NCI-H748 (cell line): ENCODE measurements around the gene ABCG4.
"Not testable (repeated sequence)": the region's sequence is repeated elsewhere in the genome, so short reads cannot be mapped to it uniquely, and the experiment has no call there.

Experiments used
- DNase-seq: peaks from one replicate; lab custom pipeline; 2025; ENCODE audit not compliant: unreplicated experiment; lab: John Stamatoyannopoulos, UW

The ABCG4 gene

DNA sequence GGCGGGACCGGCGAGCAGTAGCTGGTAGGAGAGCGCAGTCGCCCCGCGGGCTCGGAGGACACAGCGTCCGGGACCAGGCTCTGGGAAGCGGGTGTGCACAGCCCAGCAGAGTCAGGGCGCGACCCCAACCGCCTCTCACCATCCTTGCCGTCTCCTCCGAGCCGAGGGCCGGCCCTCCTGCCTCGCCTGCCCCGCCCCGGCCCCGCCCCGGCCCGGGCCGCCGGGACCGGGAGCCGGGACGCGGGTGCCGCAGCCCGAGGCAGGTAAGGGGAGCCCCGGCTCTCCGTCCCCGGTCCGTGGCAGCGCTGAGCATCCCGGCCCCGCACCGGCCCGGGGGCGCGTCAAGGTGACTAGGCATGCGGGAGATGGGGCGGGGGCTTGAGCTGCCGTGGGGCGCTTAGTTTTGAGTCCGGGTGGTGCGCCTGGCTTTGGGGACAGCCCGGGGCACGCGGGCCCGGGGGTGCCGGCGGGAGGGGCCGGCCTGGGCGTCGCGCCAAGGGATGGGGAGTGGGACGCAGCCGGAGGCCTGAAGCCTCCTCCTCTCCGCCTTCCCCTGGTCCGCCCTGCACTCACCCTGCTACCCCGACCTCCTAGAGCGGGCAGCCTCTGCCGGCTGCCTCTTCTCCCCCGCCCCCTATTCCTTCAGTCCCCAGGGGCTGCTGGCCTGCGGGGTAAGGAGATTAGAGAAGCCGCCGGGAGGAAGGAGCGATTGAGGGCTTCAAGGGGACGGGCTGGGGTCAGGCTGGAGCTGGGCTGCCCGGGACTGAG, at the start of gene ABCG4:
Gene ABCG4 (plus strand): TSS at position 35 of the 768 bp plus-strand sequence. CDS start 914 bp downstream, outside the sequence.
- DNase-seq = peak; percentile 40

DNA sequence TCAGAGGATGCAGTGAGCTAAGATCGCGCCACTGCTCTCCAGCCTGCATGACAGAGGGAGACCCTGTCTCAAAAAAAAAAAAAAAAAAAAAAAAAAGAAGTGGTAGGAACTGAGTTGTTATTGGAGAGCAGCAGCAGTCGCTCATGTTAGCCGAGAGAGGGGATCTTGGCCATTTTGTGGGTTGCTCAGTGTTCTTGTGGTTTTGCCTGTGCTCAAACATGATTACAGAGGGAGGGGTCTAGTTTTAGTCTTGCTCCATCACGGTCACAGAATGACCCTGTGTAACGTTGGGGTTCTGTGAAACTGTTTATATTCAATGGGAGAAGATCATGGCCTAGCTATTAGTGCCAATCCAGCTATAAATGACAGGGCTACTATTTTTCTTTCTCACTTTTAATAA, 49.1 kb upstream of the ABCG4 start:
- DNase-seq = no peak

DNA sequence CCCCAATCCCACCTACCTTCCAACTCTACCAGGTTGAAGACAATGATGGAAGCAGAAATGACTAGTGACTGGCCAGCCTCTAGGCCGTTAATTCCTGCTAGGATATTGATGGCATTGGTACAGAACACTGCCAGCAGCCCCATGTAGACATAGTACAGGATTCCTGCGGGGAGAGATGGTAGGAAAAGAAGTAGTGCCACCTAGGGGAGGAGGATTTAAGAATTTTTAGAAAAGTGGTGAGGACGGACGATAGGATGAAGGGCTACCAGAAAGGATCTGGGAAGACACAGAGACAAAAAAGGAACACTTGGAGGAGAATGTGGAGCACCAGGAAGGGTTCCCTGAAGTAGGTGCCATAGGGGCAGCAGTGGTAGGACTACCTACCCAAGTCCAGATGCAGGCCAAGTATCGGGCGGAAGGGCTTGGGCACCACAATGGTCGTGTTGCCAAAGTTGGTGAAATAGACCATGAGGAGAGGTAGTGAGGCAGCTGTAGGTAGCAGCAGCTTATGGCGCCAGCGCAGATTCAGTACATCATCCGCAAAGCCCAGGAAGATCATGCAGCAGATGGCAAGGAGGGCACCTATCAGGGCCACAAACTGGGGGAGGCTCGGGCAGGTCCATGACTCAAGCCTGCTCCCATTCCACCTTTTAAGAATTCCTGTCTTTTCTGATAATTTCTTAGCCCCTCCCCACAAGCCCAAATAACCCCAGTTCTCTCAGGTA, 48.4 kb upstream of the ABCG4 start:
- DNase-seq = peak; percentile 60

DNA sequence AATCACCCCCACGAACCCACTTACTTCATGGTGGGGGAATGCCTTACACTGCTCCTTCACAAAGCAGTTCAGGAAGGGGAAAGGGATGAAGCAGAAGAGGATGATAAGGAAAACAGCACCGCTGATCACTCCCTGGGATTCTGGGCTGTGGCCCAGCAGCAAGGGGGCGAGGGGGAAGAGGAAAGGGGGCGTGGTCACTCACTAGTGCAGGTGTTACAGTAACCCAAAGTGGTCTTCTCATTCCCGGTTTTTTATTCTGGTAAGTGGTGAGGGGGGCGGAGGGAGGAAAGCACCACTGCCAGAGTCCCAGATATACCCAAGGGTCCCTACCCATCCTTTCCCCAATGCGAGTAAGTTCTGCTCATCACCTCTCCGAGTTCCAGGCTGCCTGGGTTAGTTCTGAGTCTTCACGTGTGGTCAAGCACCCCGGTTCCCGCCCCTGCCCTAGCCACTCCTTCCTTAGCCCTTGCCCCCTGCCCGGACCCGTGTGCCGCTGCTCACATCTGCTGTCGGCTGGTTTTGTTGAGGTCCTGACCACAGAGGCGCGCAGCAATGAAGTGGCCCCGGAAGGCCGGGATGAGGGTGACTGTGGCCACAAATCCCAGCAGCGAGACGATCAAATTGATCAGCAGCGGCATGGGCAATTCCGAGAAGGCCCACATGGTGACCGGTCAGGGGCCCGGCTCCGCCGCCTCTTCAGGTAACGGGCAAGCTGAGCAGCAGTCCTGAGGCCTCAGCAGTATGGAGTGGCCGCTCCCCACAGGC, 47.7 kb upstream of the ABCG4 start:
- DNase-seq = peak; percentile 49

DNA sequence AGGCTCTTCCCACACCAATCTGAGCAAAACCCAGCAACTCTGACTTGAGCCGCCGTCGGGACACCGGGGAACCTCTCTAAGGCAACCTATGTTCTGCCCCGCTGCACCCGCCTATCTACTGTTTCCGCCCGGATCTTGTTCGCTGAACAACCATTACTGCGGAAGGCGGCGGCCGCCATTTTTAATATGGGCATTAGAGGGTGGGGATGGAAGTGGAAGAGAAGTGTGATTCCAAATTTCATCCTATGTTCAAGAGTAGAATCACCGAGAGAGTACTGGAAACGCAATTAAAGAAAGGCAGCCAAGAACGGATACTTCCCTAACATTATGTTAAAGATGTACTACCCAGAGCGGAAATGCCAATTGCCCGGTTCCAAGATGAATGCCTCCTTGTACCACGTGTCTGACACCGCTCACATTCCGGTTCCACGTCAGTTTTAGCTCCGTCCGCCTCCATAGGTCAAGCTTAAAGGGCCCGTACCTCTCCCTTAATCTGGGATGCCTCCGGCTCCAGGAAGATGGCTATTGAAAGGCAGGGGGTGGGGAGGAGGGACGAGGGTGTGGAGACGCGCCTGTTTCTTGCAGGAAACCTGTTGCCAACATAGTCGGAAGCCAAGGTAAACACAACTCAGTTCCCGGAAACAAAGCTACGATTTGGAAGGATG, 47.0 kb upstream of the ABCG4 start, which contains the start of gene DPAGT1:
Gene DPAGT1 (minus strand): TSS at position 95 of the 665 bp plus-strand sequence. CDS start 198 bp downstream, outside the sequence.
- DNase-seq = peak; percentile 96

DNA sequence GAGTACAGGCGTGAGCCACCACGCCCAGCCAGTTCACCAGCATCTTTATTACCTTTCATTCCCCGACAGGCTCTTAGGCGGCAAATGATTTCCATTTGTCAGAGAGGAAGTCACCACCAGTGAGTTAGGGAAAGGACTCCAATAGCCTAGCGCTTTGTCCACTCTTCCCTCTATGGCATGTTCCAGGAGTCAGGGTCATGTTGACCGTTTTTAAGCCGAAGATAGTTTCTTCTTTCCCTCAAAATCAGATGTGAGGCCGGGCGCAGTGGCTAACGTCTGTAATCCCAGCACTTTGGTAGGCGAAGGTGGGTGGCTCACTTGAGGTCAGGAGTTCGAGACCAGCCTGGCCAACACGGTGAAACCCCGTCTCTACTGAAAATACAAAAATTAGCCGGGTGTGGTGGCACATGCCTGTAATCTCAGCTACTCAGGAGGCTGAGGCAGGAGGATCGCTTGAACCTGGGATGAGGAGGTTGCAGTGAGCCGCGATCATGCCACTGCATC, 45.6 kb upstream of the ABCG4 start:
- DNase-seq = not testable (repeated sequence)

DNA sequence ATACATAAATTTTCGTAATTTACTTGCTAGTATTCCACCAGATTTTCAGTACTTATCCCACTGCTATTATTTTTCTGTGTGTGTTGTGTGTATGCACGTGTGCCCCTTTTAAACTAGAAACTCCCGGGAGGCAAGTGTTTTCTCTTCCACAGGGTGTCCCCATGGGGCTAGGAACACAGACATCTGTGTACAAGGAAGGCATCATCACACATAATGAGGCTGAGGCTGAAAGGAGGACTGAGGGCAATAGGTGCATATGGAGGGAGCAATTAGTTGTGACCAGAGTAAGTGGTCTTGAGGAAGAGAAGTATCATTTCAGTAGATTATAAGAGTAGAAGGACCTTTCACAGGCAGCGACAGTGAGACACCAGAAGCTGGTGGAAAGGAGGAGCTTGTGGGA, 45.1 kb upstream of the ABCG4 start:
- no peak for DNase-seq

DNA sequence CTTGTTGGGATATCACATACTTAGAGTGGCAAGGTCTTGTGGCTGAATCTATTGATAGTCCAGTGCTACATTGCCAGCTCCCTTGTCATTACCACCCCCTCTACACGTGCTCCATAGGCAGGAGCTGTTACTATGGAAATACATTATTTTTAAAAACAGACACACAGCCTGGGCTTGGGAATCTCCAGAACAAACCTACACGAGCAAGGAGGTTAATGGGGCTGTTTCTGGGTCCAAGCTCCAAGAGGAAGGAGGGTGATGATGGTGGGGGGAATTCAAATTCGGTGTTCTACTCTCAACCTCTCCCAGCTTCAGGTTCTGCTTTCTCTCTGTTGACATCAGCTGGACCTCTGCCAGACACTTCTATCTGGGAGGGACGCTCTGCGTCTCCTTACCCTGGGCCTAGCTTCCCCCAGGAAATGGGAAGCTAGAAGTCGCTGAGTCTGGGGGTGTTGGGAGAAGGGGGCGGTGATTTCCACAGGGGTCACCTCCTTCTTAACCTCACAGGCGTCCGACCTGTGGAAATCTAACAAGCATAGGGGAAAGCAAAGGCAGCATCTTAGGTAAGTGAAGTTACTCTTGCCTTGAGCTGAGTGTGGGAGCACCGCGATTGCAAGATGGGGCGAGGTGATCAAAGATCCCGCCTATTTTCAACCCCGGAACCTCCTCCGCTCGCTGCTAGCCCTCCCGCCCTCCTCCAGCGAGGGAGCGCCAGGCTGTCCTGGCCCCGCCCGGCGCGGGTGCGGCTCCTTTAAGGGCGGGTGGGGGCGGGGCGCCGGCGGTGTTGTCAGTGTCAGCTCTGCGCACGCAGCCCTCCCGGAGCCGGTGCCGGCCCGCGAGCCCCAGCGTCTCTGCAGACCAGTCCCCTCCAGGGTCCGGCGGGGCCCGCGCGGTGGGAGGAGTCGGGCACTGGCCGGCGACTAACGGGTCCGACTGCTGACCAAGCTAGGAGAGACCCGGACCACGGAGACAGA, 42.0 kb upstream of the ABCG4 start, which contains the start of gene C2CD2L:
Gene C2CD2L (plus strand): TSS at position 781 of the 974 bp plus-strand sequence. CDS start 398 bp downstream, outside the sequence.
- peak; percentile 89 for DNase-seq

DNA sequence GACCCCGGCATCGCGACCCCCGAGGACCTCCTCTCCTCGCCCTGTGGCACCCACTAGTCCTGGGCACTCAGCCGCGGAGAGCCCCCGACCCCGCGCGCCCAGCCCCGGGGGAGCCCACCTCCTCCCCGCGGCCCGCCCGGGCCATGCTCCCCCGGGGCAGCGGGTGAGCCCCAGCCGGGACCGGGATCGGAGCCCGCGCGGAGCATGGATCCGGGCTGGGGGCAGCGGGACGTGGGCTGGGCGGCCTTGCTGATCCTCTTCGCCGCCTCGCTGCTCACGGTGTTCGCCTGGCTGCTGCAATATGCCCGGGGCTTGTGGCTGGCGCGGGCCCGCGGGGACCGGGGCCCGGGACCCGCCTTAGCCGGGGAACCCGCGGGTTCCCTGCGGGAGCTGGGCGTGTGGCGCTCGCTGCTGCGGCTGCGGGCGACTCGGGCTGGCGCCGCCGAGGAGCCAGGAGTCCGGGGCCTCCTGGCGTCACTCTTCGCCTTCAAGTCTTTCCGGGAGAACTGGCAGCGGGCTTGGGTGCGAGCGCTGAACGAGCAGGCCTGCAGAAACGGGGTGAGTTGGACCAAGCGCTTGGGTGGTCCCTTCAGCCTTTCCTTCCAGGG, 41.2 kb upstream of the ABCG4 start:
- peak; percentile 16 for DNase-seq

DNA sequence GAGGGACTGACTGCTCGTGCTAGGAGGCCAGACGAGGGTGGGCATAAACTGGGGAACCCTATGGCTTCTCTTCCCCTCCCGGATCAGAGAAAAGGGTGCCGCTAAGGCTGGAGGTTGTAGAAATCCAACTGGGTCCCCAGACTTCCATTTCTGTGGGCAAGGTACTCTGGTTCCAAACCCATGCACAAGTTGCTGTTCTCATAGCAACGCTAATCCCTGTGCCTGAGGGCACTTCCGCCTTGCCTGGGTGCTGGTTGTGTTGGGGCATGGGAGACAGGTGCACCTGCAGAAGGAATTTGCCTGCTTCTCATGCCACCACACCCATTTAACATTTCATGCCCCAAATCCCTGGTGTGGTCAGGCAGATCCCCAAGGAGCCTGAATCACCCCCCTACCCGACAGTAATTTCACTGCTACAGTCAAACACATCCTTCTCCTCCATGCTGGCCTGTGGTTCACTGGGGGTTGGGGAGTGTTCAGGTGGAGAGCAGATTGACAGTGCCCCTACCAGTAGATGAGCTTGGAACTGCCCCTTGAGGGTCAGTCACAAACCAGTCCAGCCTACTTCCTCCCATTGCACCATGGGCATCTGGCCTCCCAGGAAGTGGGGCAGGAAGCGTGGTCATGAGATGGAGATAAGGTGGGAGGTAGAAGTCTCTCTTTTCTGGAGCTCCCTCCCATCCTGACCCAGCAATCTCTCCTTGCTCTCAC, 40.6 kb upstream of the ABCG4 start:
- peak; percentile 52 for DNase-seq

DNA sequence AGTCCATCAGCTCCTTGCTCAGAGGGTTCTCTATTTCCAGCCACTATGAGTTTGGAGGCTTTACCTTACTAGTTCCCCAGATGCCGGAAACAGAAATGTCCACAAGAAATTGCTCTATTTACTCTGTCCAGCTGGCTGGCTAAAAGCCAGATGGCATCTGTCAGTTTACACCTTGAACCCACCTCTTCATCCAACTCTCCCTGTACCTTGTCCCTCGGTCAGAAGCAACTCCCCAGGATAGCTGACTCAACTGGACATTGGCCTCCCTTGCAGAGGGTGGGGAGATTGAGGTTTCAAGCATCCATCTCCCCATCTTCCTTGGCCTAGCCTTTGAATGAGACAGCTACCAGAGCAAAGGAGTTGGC, 40.0 kb upstream of the ABCG4 start:
- DNase-seq = no peak

DNA sequence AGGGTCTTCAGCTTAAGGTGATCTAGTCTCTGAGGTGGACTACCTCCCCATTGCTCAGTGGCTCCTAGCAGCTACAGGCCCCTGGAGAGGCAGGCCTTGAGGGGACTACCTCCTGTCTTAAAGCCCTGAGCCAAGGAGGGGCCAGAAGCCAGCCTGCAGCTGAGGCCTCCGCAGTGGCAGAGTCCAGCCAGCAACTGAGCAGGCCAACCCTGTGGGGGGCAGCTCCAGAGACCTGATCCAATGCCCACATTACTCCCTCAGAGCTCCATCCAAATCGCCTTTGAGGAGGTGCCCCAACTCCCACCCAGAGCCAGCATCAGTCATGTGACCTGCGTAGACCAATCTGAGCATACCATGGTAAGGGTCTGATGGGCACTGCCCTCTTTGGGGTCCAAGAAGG, 39.0 kb upstream of the ABCG4 start:
- DNase-seq = no peak

DNA sequence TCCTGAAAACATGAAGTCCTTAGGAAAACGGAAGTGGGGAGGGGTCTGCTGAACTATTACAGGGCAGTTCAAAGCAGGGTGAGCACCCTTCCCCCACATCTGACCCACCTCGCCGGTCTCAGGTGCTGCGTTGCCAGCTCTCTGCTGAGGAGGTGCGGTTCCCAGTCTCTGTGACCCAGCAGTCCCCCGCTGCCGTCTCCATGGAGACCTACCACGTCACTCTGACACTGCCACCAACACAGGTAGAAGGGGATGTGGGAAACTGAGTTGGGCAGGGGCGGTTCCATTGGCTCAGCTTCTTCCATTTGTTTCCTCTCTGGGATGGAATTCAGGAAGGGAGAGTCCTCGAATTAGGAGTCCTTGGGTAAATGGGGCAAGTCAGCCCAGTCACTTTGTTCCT, 38.4 kb upstream of the ABCG4 start:
- DNase-seq = no peak

DNA sequence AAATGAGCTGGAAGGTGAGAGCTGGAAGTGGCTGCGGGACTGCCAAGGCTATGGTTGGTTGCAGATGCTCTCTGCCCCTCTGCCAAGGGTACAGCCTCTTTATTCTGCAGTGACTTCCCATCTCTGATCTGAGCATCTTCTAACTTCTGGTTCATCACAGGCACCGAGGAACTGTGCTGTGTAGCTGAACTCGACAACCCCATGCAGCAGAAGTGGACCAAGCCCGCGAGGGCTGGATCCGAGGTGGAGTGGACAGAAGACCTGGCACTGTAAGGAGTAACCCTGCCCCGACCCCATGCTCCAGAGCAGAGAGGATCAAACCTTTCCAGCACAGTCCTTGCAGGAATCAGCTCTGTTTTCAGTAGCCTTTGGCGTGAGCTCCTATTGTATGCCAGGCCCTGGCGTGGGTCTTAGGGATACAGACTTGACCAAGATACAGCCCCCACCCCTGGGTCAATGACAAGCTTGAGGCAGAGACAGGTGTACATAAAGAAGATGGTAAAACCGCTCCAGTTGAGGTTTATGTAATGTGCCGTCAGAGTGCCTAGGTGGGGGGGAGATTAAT, 37.4 kb upstream of the ABCG4 start:
- DNase-seq = no peak

DNA sequence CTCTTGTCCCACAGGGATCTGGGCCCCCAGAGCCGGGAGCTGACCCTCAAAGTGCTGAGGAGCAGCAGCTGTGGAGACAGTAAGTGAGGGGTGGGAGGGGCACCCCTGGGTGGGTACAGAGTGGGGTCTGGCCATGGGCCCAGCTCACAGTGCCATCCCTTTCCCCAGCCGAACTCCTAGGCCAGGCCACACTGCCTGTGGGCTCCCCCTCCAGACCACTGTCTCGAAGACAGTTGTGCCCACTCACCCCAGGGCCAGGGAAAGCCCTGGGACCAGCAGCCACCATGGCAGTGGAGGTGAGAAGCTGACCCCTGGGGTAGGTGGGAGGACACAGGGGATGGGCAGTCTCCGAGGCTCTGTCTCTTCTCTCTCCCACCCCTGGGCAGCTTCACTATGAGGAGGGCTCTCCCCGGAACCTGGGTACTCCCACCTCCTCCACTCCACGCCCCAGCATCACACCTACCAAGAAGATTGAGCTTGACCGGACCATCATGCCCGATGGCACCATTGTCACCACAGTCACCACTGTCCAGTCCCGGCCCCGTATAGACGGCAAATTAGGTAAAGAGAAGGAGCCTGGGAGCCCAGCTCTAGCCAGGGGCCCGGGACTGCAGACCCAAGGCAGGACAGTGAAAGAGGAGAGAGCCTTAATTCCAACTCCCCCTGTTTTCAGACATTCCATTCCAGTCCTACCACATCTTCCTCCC, 36.4 kb upstream of the ABCG4 start:
- no peak for DNase-seq

DNA sequence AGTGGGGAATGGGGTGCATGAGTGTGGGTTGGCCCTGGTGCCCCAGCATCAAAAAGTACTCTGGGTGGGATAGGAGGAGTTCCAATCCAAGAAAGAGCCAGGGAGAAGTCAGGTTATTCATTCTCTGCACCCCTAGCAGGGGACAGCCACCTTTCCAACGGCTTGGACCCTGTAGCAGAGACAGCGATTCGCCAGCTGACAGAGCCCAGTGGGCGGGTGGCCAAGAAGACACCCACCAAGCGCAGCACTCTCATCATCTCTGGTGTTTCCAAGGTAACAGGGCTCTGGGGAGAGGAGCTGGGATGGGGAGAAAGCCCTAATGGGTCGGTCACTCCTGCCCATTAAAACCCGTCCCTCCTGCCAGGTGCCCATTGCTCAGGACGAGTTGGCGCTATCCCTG, 35.1 kb upstream of the ABCG4 start:
- no peak for DNase-seq

DNA sequence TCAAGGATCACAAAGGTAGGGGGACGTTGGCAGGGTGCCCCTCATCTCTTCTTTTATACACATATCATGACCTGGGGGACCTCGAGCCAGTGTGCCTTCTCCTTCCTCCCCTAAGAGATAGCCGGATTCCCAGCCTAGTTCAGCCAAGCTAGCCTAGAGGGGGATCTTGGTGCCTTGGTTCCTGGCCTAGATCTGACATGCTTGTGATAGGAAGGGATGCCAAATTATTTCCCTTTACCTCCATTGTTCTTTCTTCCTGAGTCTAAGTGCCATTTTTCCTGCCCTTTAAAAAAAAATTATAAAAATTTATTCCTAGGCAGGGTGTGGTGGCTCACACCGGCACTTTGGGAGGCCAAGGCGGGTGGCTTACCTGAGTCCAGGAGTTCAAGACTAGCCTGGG, 34.5 kb upstream of the ABCG4 start:
- no peak for DNase-seq
